Neural cell (in vitro differentiated cells): ENCODE results near the gene MPND.

Experiments used
- EP300 ChIP-seq: fragments of 450-650 bp; conservative IDR thresholded peaks from 2 replicates; pipeline ENCODE4 v1.6.1; 2014; ENCODE audit warnings: antibody characterized with exemption, mild to moderate bottlenecking, moderate library complexity; ENCODE audit not compliant: poor library complexity, severe bottlenecking
- EZH2 ChIP-seq: fragments of 200-600, 300-800 bp; shearing (Covaris generic), sonication (generic); IDR thresholded peaks from 2 replicates; pipeline ENCODE4 v1.6.1; 2014; ENCODE audit warnings: antibody characterized with exemption, low read length, borderline replicate concordance, mild to moderate bottlenecking; ENCODE audit not compliant: insufficient read depth, poor library complexity, severe bottlenecking
- MXI1 ChIP-seq: fragments of 450-650 bp; conservative IDR thresholded peaks from 2 replicates; pipeline ENCODE4 v1.6.1; 2014; ENCODE audit warnings: antibody characterized with exemption, mild to moderate bottlenecking; ENCODE audit not compliant: poor library complexity, severe bottlenecking
- POLR2AphosphoS5 ChIP-seq: IDR thresholded peaks from 2 replicates; pipeline ENCODE4 v1.6.1; 2012
- RAD21 ChIP-seq: fragments of 450-650 bp; conservative IDR thresholded peaks from 2 replicates; pipeline ENCODE4 v1.6.1; 2014; ENCODE audit warnings: antibody characterized with exemption, mild to moderate bottlenecking, moderate library complexity
- TAF1 ChIP-seq: IDR thresholded peaks from 2 replicates; pipeline ENCODE4 v1.6.1; 2012; ENCODE audit warnings: low read depth
- TF ChIP-seq, protein P1 (sequence below): fragments of 450-650 bp; IDR thresholded peaks from 2 replicates; pipeline ENCODE4 v1.5.1; 2014; ENCODE audit warnings: antibody characterized with exemption, mild to moderate bottlenecking, moderate library complexity; ENCODE audit not compliant: poor library complexity, severe bottlenecking

- TF ChIP-seq, protein P1, sequence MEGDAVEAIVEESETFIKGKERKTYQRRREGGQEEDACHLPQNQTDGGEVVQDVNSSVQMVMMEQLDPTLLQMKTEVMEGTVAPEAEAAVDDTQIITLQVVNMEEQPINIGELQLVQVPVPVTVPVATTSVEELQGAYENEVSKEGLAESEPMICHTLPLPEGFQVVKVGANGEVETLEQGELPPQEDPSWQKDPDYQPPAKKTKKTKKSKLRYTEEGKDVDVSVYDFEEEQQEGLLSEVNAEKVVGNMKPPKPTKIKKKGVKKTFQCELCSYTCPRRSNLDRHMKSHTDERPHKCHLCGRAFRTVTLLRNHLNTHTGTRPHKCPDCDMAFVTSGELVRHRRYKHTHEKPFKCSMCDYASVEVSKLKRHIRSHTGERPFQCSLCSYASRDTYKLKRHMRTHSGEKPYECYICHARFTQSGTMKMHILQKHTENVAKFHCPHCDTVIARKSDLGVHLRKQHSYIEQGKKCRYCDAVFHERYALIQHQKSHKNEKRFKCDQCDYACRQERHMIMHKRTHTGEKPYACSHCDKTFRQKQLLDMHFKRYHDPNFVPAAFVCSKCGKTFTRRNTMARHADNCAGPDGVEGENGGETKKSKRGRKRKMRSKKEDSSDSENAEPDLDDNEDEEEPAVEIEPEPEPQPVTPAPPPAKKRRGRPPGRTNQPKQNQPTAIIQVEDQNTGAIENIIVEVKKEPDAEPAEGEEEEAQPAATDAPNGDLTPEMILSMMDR, result no peak
- TF ChIP-seq POLR2AphosphoS5 (no peak), MXI1 (no peak), EP300 (no peak), TAF1 (no peak), EZH2 (no peak), RAD21 (no peak)
These were observed 49.0 kb upstream of the MPND start for GRCh38 chr19:4294389-4294788.
